G401 (cell line): Measurements from ENCODE around the gene IL12RB1. TPM values are rescaled to one million over a fixed set of nuclear protein-coding genes. Genes with fewer than 3 reads are reported as not detected.
"Not testable (repeated sequence)": the region's sequence is repeated elsewhere in the genome, so short reads cannot be mapped to it uniquely, and the experiment has no call there.

Source experiments
- DNase-seq: peaks from one replicate; pipeline ENCODE4 v3.0.0-alpha.2; 2015; ENCODE audit warnings: low spot score
- in situ Hi-C: cut with HindIII; loops from 2 replicates; pipeline ENCODE4 v1.10.0; 2016; ENCODE audit warnings: low sequenced_read_pairs, mixed read lengths
- total RNA-seq: library from RNA; depleted of rRNA; stranded (reverse); fragments of >200 nt; shearing (Covaris generic); gene quantifications from 2 replicates; pipeline ENCODE4 v1.2.3, GENCODE V29; 2014

The IL12RB1 gene
- total RNA-seq, 1 experiment from 2014 or later, result not detected

DNA sequence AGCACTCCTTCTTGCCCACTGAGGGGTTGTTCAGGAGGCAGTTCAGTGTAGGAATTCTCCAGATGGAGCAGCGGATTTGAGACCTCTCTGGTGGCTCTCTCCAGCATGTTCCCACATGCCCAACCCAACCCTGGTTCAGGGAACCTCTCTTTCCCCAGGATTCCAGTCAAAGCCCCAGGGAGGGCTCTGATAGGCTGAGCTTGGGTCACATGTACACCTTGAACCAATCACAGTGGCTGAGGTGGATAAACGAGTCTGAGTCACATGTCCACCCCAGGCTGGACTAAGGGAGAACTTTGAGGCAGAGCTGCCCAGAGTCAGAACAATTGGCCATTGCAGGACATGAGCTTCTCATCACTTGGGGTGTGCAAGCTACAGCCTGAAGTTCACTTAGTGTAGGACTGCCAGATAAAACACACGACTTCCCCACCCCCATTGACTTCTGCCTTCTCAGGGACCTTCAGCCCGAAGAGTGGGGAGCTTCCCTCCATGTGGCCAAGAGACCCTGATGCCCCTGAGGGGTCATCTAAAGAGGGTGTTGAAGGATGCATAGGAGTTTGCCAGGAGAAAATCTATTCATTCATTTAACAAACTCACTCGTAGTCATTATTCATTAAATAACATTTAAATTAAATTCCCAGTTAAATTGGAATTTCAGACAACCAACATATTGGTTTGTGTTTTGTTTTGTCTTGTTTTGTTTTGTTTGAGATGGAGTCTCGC, 6.9 kb upstream of the IL12RB1 start:
- in situ Hi-C loops, result no loop called here
- peak; percentile 32 for DNase-seq

GRCh38 chr19:18091217-18091608, 4.5 kb upstream of the IL12RB1 start:
- no peak for DNase-seq
- in situ Hi-C loops, result no loop called here

DNA sequence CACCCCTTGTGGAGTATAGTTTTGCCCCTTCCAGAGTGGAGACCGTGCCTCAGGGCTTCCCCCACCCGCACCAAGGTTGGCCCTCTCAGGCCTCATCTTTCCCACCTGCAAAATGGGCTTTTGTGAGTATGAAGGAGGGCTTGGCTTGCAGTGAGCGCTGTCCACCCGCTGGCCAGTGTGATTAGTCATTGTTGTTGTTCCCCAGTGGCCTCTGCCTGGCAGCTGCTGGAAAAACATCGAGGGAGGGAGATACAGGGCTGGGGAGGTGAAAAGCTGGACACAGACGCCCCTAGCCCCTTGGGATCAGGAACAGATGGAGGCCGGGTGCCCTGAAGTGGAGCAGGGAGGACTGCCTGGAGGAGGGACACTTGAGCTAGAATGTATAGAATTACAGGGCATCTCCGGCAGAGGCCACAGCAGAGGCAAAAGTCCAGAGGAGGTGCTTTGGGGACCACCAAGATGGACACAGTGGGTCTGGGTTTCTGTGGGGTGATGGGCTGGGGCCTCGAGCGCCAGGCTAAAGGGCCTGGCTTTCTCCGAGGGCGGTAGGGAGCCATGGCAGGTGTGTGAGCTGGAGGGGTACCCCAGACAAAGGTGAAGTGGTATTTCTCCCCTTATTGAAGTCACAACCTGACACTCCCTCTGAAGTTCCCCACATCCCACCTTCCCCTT, 3.9 kb upstream of the IL12RB1 start:
- in situ Hi-C loops, result no loop called here
- DNase-seq, result no peak

DNA sequence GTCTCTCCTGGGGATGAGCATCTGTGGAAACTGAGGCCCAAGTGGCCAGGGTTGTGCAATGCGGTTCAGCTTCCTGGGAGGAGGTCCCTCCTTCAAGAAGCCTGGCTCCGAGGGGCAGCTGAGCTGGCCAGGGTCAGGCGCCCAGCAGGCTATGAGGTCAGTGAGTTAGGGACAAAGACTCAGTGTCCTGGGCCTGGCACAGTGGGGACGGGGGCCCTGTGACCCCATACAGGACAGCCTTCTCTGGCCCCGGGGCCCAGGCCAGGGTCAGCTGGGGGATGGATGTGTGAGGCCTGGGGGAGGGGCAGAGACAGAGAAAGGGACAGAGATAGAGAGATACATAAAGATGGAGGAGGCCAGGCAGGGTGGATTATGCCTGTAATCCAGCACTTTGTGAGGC, 3.0 kb upstream of the IL12RB1 start:
- no peak for DNase-seq
- in situ Hi-C loops, result no loop called here

- DNase-seq, in situ Hi-C loops: not testable (repeated sequence)
Measured at GRCh38 chr19:18089096-18089541, 2.4 kb upstream of the IL12RB1 start.

GRCh38 chr19:18085702-18086457, 854 bp downstream of the IL12RB1 start:
- no peak for DNase-seq
- in situ Hi-C loops, result no loop called here

- in situ Hi-C loops, result no loop called here
- DNase-seq, result no peak
Measured at GRCh38 chr19:18083929-18084684, 2.6 kb downstream of the IL12RB1 start.

- in situ Hi-C loops, result no loop called here
- no peak for DNase-seq
Measured at GRCh38 chr19:18074192-18074591, 12.5 kb downstream of the IL12RB1 start.

DNA sequence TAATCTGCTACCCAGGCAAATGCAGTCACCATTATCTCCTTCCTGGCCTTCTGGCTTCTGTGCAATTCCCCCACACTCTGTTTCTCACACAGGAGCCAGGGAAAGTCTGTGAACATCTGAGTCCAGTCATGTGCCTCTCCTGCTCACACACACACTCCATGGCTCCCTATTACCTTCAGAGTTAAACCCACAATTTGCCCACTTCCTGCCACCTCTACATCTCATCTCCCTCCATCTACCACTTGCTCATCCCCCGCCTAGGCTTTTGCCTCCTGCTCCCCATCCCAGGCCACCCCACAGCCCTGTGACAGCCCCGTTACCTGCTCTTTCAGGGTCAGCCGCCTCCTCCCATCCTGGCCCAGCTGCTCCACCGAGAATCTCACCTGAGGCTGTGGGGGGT, 13.5 kb downstream of the IL12RB1 start:
- in situ Hi-C loops, result no loop called here
- no peak for DNase-seq

- DNase-seq, result no peak
- in situ Hi-C loops, result no loop called here
Measured at GRCh38 chr19:18072335-18072734, 14.4 kb downstream of the IL12RB1 start.

DNA sequence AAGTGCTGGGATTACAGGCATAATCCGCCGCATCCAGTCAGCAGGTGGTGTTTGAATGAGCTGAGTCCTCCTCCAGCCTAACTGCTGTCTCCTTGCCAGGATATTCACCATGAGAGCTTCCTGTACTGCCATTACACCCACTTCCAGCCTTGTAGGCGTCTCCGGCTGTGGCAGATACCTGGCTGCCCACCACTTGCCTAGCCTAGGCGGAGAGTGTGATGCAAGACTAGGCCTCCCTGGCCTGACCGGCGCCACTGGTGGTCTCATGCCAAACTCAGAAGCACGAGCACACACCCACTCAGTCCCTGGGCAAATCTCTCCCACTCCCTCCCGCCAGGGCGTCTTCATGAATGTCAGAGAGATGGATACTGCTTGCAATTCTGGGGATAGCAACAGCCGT, 16.6 kb downstream of the IL12RB1 start:
- in situ Hi-C loops, result no loop called here
- DNase-seq, result no peak

DNA sequence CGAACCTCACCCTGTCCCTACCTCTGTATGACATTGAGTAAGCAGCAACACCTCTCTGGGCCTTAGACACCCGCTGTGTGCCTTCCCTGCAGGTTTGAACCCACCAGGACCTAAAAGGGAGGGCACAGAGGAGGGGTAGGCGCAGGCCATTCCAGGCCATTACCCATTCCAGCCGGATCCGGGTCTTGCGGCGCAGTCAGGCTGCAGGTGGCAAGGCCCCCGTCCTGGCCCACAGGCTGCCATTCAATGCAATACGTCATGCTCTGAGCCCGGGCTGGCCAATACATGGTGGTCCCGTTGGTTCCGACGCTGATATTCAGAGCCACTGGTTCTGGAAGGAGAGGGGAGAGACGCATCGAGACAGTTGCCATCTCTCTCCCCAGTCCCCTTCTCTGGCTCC, 17.4 kb downstream of the IL12RB1 start:
- in situ Hi-C loops, result no loop called here
- no peak for DNase-seq

- DNase-seq, result no peak
- in situ Hi-C loops, result no loop called here
Measured at GRCh38 chr19:18068395-18068794, 18.3 kb downstream of the IL12RB1 start.

DNA sequence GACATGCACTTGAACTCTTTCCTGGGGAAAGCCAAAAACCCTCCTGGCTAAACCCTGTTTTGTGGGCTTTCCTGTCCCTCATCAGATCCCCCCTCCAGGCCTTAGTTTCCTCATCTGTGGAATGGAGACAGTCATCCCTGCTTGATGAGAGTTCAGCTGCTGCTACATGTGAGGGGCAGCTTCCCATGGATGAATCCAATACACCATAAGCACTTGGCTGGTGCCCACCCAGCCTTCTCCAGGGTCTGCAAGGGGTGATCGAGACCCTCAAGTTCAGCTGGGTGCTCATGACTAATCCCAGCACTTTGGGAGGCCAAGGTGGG, 21.6 kb downstream of the IL12RB1 start:
- DNase-seq, result no peak
- in situ Hi-C loops, result no loop called here

- in situ Hi-C loops, result no loop called here
- DNase-seq, result peak; percentile 30
Measured at GRCh38 chr19:18063463-18063862, 23.3 kb downstream of the IL12RB1 start.

GRCh38 chr19:18062028-18062427, 24.7 kb downstream of the IL12RB1 start:
- in situ Hi-C loops, result no loop called here
- no peak for DNase-seq

DNA sequence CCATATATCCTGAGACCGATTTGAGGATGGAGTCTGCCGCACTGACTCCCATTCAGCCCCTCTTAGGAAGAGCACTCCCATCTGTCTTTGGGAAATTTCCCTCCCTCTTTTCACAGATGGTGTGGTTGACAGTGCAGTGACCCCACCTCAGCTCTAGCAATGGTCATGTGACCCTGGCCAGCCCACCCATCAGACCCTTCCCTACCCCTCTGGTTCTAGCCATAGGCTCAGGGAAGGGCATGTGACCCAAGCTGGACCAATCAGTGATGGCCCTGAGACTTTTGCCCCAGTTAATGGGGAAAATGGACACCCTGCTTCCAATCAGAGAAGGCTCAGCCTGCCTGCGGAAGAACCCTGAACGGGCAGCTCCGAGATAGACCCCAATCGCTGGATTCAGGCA, 26.3 kb downstream of the IL12RB1 start:
- in situ Hi-C loops, result no loop called here

GRCh38 chr19:18059902-18060301, 26.8 kb downstream of the IL12RB1 start:
- in situ Hi-C loops, result no loop called here
- no peak for DNase-seq

More for the DNA sequence above, 26.3 kb downstream of the IL12RB1 start:
- no peak for DNase-seq

GRCh38 chr19:18059297-18059696, 27.4 kb downstream of the IL12RB1 start:
- in situ Hi-C loops, result no loop called here
- no peak for DNase-seq
